HT-29 (cell line): ENCODE measurements around the gene PCDHB15. TPM values are rescaled to one million over a fixed set of nuclear protein-coding genes. Genes with fewer than 3 reads are reported as not detected.
"Not testable (repeated sequence)": the region's sequence is repeated elsewhere in the genome, so short reads cannot be mapped to it uniquely, and the experiment has no call there.

Source experiments
- DNase-seq: peaks from one replicate; pipeline ENCODE4 v3.0.0-alpha.2; 2015; ENCODE audit warnings: low spot score
- total RNA-seq: library from RNA; depleted of rRNA; stranded (reverse); fragments of >200 nt; shearing (Covaris generic); gene quantifications from 2 replicates; pipeline ENCODE4 v1.2.3, GENCODE V29; 2014; rRNA removed

PCDHB15 gene
- total RNA-seq, 1 experiment from 2014 or later, result 0.20 TPM

- not testable (repeated sequence) for DNase-seq
These were observed 2.2 kb downstream of the PCDHB15 start for GRCh38 chr5:141247434-141247833.

GRCh38 chr5:141250576-141250975, 5.4 kb downstream of the PCDHB15 start:
- no peak for DNase-seq

- no peak for DNase-seq
These were observed 13.3 kb downstream of the PCDHB15 start for GRCh38 chr5:141258464-141258863.

GRCh38 chr5:141258948-141259347, 13.8 kb downstream of the PCDHB15 start:
- DNase-seq, result no peak

- no peak for DNase-seq
These were observed 15.5 kb downstream of the PCDHB15 start for GRCh38 chr5:141260458-141261237.

GRCh38 chr5:141261238-141261546, 16.0 kb downstream of the PCDHB15 start:
- no peak for DNase-seq

- no peak for DNase-seq
These were observed 24.0 kb downstream of the PCDHB15 start for GRCh38 chr5:141269195-141269594.

GRCh38 chr5:141272906-141273305, 27.7 kb downstream of the PCDHB15 start:
- DNase-seq, result peak; percentile 25

- DNase-seq, result no peak
These were observed 53.2 kb downstream of the PCDHB15 start for GRCh38 chr5:141298376-141298775.

Other genes with a start within 250 kb of the PCDHB15 start
- not detected in 2 replicates for gene PCDHB1, start 194.0 kb upstream of the PCDHB15 start, total RNA-seq
- 0.13 TPM in 1 of 2 replicates, not detected in the other for gene PCDHB2, start 150.8 kb upstream of the PCDHB15 start, total RNA-seq
- 0.03 TPM in 1 of 2 replicates, not detected in the other for gene PCDHB3, start 144.9 kb upstream of the PCDHB15 start, total RNA-seq
- gene PCDHB4, start 123.6 kb upstream of the PCDHB15 start, total RNA-seq, result not detected in 2 replicates
- not detected in 2 replicates for gene PCDHB5, start 110.2 kb upstream of the PCDHB15 start, total RNA-seq
- not detected in 2 replicates for gene PCDHB6, start 95.3 kb upstream of the PCDHB15 start, total RNA-seq
- gene PCDHB7, start 72.8 kb upstream of the PCDHB15 start, total RNA-seq, result 0.05 TPM in 2 replicates
- 0.16 TPM in 1 of 2 replicates, not detected in the other for gene PCDHB8, start 67.6 kb upstream of the PCDHB15 start, total RNA-seq
- gene PCDHB16, start 63.0 kb upstream of the PCDHB15 start, total RNA-seq, result 0.05 and 0.69 TPM in 2 replicates
- gene PCDHB9, start 58.2 kb upstream of the PCDHB15 start, total RNA-seq, result 0.03 and 0.25 TPM in 2 replicates
- 0.05 TPM in 1 of 2 replicates, not detected in the other for gene PCDHB10, start 53.0 kb upstream of the PCDHB15 start, total RNA-seq
- gene PCDHB11, start 45.8 kb upstream of the PCDHB15 start, total RNA-seq, result 0.23 TPM in 1 of 2 replicates, not detected in the other
- gene PCDHB12, start 36.7 kb upstream of the PCDHB15 start, total RNA-seq, result 0.13 and 0.18 TPM in 2 replicates
- 0.05 and 0.15 TPM in 2 replicates for gene PCDHB13, start 31.5 kb upstream of the PCDHB15 start, total RNA-seq
- 0.18 and 0.31 TPM in 2 replicates for gene PCDHB14, start 22.1 kb upstream of the PCDHB15 start, total RNA-seq
- gene SLC25A2, start 58.7 kb downstream of the PCDHB15 start, total RNA-seq, result 0.33 TPM in 1 of 2 replicates, not detected in the other
- gene TAF7, start 75.4 kb downstream of the PCDHB15 start, total RNA-seq, result 36.5 and 44.4 TPM in 2 replicates
- 0.21 and 0.61 TPM in 2 replicates for gene PCDHGA1, start 85.1 kb downstream of the PCDHB15 start, total RNA-seq
- 0.03 and 0.05 TPM in 2 replicates for gene PCDHGA2, start 93.4 kb downstream of the PCDHB15 start, total RNA-seq
- 0.10 TPM in 1 of 2 replicates, not detected in the other for gene PCDHGA3, start 98.4 kb downstream of the PCDHB15 start, total RNA-seq
- 0.10 and 0.23 TPM in 2 replicates for gene PCDHGB1, start 104.7 kb downstream of the PCDHB15 start, total RNA-seq
- 0.05 TPM in 1 of 2 replicates, not detected in the other for gene PCDHGA4, start 109.6 kb downstream of the PCDHB15 start, total RNA-seq
- 0.26 TPM in 1 of 2 replicates, not detected in the other for gene PCDHGB2, start 114.6 kb downstream of the PCDHB15 start, total RNA-seq
- 0.13 TPM in 2 replicates for gene PCDHGA5, start 118.8 kb downstream of the PCDHB15 start, total RNA-seq
- gene PCDHGB3, start 124.8 kb downstream of the PCDHB15 start, total RNA-seq, result 0.41 and 0.47 TPM in 2 replicates
- 0.21 and 0.48 TPM in 2 replicates for gene PCDHGA6, start 128.5 kb downstream of the PCDHB15 start, total RNA-seq
- gene PCDHGA7, start 137.3 kb downstream of the PCDHB15 start, total RNA-seq, result 0.03 TPM in 1 of 2 replicates, not detected in the other
- 0.05 TPM in 1 of 2 replicates, not detected in the other for gene PCDHGB4, start 142.3 kb downstream of the PCDHB15 start, total RNA-seq
- gene PCDHGA8, start 147.2 kb downstream of the PCDHB15 start, total RNA-seq, result 0.10 TPM in 1 of 2 replicates, not detected in the other
- not detected in 2 replicates for gene PCDHGB5, start 152.6 kb downstream of the PCDHB15 start, total RNA-seq
- 0.31 and 0.50 TPM in 2 replicates for gene PCDHGA9, start 157.4 kb downstream of the PCDHB15 start, total RNA-seq
- gene PCDHGB6, start 162.6 kb downstream of the PCDHB15 start, total RNA-seq, result 0.18 and 0.33 TPM in 2 replicates
- gene PCDHGA10, start 167.6 kb downstream of the PCDHB15 start, total RNA-seq, result 2.8 and 4.3 TPM in 2 replicates
- 0.66 and 2.1 TPM in 2 replicates for gene PCDHGB7, start 172.3 kb downstream of the PCDHB15 start, total RNA-seq
- gene PCDHGA11, start 175.7 kb downstream of the PCDHB15 start, total RNA-seq, result 0.13 and 0.64 TPM in 2 replicates
- 0.13 and 0.37 TPM in 2 replicates for gene PCDHGA12, start 185.1 kb downstream of the PCDHB15 start, total RNA-seq
- gene PCDHGC3, start 230.6 kb downstream of the PCDHB15 start, total RNA-seq, result 1.8 and 2.1 TPM in 2 replicates
- gene PCDHGC4, start 239.6 kb downstream of the PCDHB15 start, total RNA-seq, result 1.7 TPM in 1 of 2 replicates, not detected in the other
- gene PCDHGC5, start 243.7 kb downstream of the PCDHB15 start, total RNA-seq, result 0.61 TPM in 1 of 2 replicates, not detected in the other